Measurements from ENCODE around the gene MGLL. TPM values are rescaled to one million over a fixed set of nuclear protein-coding genes. Genes with fewer than 3 reads are reported as not detected.

Gene MGLL
- total RNA-seq = 10 to 100 TPM; 37.9 to 54.3 (median 45.2) TPM

DNA sequence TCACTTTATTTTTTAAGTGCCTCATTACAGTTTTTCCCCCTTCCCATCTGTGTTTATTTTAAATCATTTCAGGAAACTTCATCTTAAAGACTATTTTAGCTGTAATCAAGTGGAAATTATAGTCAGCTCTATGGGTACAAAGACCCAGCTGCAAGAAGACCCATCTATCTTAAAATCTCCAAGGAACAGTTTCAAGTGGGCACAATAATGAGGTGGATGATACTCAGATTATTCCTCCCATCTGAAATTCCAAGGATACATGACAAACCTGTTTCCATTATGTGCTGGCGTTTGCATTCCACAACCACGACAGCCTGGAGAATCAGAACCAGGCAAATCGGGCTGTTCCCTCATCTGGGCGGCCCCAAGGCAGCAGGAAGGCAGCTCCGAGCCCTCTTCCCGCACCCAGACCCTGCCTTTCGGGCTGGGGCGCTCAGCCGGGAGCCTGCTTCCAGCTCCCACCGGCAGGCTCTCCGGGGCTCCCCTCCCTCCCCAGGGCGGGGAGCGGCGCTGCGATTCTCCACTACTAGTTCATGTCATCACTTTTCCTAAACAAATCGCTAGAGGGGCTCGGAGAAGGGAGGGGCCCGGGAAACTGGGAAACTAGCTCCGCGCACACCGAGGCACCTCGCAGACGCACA is at the start of gene MGLL:
TSS of gene MGLL (minus strand) at position 475 of the 641 bp plus-strand sequence. CDS start at position 278, 197 bp downstream.
- peaks cover 59% of the 10 kb centered on the region for H3K4me1 ChIP-seq
- peak within 1 kb of the TSS; percentile 83 for H3K27ac ChIP-seq
- H3K36me3 ChIP-seq = no peaks in the 10 kb centered on the region
- TF ChIP-seq, protein P1, sequence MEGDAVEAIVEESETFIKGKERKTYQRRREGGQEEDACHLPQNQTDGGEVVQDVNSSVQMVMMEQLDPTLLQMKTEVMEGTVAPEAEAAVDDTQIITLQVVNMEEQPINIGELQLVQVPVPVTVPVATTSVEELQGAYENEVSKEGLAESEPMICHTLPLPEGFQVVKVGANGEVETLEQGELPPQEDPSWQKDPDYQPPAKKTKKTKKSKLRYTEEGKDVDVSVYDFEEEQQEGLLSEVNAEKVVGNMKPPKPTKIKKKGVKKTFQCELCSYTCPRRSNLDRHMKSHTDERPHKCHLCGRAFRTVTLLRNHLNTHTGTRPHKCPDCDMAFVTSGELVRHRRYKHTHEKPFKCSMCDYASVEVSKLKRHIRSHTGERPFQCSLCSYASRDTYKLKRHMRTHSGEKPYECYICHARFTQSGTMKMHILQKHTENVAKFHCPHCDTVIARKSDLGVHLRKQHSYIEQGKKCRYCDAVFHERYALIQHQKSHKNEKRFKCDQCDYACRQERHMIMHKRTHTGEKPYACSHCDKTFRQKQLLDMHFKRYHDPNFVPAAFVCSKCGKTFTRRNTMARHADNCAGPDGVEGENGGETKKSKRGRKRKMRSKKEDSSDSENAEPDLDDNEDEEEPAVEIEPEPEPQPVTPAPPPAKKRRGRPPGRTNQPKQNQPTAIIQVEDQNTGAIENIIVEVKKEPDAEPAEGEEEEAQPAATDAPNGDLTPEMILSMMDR (IDR thresholded peaks at IDR 0.05) = no peak
- TF ChIP-seq POLR2AphosphoS5 (IDR thresholded peaks at IDR 0.05) = peak in 1 of 3 donors; percentile 3
- no peaks in the 10 kb centered on the region for H3K27me3 ChIP-seq
- DNase-seq (ENCODE audit: low spot score in 2 of 2) = no peak
- H3K9me3 ChIP-seq = no peaks in the 10 kb centered on the region
- H3K4me3 ChIP-seq = peak within 1 kb of the TSS; percentile 74
- WGBS = 4% methylated on average over 5 of the region's 23 CpGs

DNA sequence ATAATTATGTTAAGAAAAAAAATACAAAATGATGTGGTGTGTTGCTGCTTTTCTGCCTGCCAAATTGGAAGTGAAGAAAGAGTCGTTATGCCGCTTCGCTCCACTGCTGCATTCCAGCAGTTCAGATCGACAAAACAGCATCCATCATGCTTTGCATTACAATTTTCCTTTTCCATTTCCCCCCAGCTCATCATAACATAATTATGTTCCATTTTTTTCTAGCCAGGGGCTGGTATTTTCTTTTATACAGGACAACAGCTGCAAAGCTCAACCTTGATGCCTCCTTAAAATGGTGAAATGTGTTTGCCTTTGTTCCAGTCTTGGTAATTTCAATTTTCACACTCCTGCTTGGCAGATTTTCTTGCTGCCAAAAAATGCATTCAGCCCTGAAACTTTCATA is 47.8 kb upstream of the MGLL start:
- H3K36me3 ChIP-seq = no peaks in the 10 kb centered on the region
- no peak for TF ChIP-seq POLR2AphosphoS5 (IDR thresholded peaks at IDR 0.05)
- 74% methylated on average over 4 of the region's 4 CpGs for WGBS

DNA sequence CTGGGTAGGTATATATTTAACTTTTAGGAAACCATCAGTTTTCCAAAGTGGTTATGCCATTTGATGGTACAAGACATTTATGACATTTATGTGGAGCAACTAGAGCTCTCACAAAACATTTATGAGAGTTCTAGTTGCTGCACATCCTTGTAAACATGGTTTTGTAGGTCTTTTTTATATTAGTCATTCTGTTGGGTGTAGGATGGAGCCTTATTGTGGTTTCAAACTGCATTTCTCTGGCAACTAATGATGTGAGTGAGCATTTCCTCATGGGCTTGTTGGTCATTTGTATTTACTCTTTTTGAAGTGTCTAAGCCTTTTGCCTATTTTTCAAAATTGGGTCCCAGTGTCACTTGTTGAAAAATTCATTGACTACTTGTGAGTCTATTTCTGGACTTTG is 45.7 kb upstream of the MGLL start:
- TF ChIP-seq POLR2AphosphoS5 (IDR thresholded peaks at IDR 0.05) (no peak), POLR2A (IDR thresholded peaks at IDR 0.05) (no peak), EP300 (IDR thresholded peaks at IDR 0.05) (no peak)
- TF ChIP-seq, protein P1 (IDR thresholded peaks at IDR 0.05) = no peak
- Histone ChIP-seq H3K36me3 (no peaks in the 10 kb centered on the region), H3K27me3 (no peaks in the 10 kb centered on the region), H3K9me3 (no peaks in the 10 kb centered on the region), H3K27ac (no peak overlapping the region), H3K4me1 (no peaks in the 10 kb centered on the region), H3K4me3 (no peak overlapping the region)
- DNase-seq (ENCODE audit: low spot score in 2 of 2) = no peak

More for the DNA sequence above, 47.8 kb upstream of the MGLL start:
- H3K9me3 ChIP-seq = no peaks in the 10 kb centered on the region
- H3K27me3 ChIP-seq = no peaks in the 10 kb centered on the region
- H3K4me1 ChIP-seq = no peaks in the 10 kb centered on the region
- DNase-seq (ENCODE audit: low spot score in 2 of 2) = no peak
- H3K4me3 ChIP-seq = no peak overlapping the region
- no peak overlapping the region for H3K27ac ChIP-seq

DNA sequence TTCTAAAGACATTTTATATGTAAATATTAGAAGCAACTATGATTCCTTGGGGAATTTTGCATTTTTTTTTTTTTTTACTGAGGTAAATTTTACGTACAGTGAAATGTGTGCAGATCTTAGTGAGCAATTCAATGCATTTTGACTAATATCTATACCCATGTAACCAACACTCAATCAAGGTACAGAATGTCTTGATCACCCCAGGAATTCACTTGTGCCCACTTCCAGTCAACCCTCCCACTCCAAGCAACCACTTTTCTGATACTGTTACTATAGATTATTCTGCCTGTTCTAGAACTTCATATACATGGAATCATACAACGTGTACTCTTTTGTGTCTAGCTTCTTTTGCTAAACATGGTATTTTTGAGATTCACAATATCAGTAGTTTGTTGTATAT is 45.1 kb upstream of the MGLL start:
- H3K4me1 ChIP-seq = no peaks in the 10 kb centered on the region
- WGBS = 91% methylated on average over 2 of the region's 2 CpGs
- no peaks in the 10 kb centered on the region for H3K36me3 ChIP-seq
- no peaks in the 10 kb centered on the region for H3K27me3 ChIP-seq
- no peaks in the 10 kb centered on the region for H3K9me3 ChIP-seq
- no peak overlapping the region for H3K27ac ChIP-seq
- no peak for DNase-seq (ENCODE audit: low spot score in 2 of 2)
- no peak overlapping the region for H3K4me3 ChIP-seq
- TF ChIP-seq POLR2A (IDR thresholded peaks at IDR 0.05) (no peak), EP300 (IDR thresholded peaks at IDR 0.05) (no peak), POLR2AphosphoS5 (IDR thresholded peaks at IDR 0.05) (no peak)
- TF ChIP-seq, protein P1 (IDR thresholded peaks at IDR 0.05) = no peak

DNA sequence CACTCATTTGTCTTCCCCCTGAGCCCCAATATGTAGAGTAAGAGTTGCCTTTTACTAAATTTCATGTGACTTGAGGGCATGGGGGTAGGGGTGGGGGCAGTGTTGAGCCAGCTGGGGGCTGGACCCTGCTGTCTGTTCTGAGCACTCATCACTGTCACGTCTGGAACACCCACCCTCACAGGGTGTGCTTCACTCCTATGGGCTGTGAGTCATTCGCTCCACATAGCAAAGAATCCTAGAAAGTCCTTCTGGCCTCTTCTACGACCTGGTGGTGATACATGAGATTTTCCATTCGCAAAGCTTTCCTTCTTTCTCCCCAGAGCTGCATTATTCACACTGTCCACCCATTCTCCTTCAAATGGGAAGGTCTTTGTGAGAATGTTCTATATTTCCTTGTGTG is 43.6 kb upstream of the MGLL start:
- Histone ChIP-seq H3K27ac (no peak overlapping the region), H3K36me3 (no peaks in the 10 kb centered on the region), H3K9me3 (no peaks in the 10 kb centered on the region), H3K27me3 (no peaks in the 10 kb centered on the region), H3K4me1 (no peaks in the 10 kb centered on the region), H3K4me3 (no peak overlapping the region)
- DNase-seq (ENCODE audit: low spot score in 2 of 2) = no peak
- WGBS = 78% methylated on average over 4 of the region's 4 CpGs
- TF ChIP-seq, protein P1 (IDR thresholded peaks at IDR 0.05) = no peak
- no peak for TF ChIP-seq EP300 (IDR thresholded peaks at IDR 0.05)

DNA sequence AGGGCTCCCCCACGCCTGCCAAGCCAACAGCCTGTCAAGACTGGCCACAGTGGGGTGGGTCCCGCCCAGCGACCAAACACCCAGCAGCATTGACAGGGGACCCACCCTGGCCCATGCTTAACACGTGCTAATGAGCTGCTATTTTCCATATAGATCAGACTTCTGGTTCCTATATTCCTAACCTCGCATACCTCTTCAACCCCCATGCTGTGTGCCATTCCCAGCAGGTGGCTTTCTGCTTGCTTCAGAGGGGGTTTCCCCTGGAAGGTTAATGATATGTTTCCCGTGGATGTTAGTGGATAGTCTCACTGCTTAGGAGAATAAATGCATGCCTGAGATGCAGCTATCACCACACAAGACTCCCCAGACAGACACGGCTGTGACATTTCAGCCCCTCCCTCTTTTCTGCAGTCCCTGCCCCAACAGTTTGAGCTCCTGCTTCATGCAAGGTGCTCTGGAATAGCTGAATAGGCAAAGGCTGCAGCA is 37.9 kb upstream of the MGLL start:
- H3K27me3 ChIP-seq = no peaks in the 10 kb centered on the region
- no peak for DNase-seq (ENCODE audit: low spot score in 2 of 2)
- no peaks in the 10 kb centered on the region for H3K36me3 ChIP-seq
- no peaks in the 10 kb centered on the region for H3K4me1 ChIP-seq
- H3K9me3 ChIP-seq = no peaks in the 10 kb centered on the region
- no peak for TF ChIP-seq POLR2A (IDR thresholded peaks at IDR 0.05)
- H3K27ac ChIP-seq = no peak overlapping the region
- no peak overlapping the region for H3K4me3 ChIP-seq
- 27% methylated on average over 7 of the region's 7 CpGs for WGBS

Data from suprapubic skin (tissue), 4 donors.